ENCODE results near the gene PNMA8C. TPM values are rescaled to one million over a fixed set of nuclear protein-coding genes. Genes with fewer than 3 reads are reported as not detected.
"Not testable (repeated sequence)": the region's sequence is repeated elsewhere in the genome, so short reads cannot be mapped to it uniquely, and the experiment has no call there.

Gene PNMA8C
- total RNA-seq, 1 experiment from 2014 or later = not detected

DNA sequence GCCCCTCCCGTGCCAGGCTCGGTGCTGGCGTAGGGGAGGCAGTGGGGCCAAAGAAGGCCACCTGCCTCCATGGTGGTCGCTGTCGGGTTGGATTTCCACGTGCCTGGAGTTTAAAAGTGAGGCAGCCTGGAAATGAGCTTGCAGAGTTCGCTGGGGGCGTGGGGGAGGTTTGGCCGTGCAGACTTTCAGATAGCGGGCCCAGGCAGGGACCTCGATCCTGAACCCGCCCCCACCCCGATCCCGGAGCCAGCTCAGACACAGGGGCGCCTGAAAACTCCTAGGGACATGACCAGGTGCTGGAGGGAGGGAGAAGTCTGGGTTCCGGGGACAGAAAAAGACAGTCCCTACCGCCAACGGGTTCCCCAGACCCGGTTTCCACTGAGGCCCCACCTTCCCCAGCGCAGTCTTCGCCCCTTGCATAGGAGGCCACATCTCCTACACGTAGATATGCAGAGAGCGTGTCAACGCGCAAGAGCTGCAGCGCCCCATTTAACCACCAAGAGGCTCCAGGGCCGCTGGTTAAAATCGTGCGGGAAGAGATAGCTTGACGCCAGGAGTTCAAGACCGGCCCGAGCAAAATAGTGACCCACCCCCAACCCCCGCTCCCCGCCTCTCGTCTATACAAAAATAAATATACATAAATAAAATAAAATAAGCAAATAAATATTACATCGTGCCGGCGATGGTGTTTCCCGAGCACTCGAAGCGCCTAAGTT is 23.8 kb downstream of the PNMA8C start:
- no peaks in the 10 kb centered on the region for H3K9me3 ChIP-seq
- no peak overlapping the region for H3K4me3 ChIP-seq
- H3K36me3 ChIP-seq = no peaks in the 10 kb centered on the region
- H3K27me3 ChIP-seq = no peaks in the 10 kb centered on the region
- no peak for DNase-seq

DNA sequence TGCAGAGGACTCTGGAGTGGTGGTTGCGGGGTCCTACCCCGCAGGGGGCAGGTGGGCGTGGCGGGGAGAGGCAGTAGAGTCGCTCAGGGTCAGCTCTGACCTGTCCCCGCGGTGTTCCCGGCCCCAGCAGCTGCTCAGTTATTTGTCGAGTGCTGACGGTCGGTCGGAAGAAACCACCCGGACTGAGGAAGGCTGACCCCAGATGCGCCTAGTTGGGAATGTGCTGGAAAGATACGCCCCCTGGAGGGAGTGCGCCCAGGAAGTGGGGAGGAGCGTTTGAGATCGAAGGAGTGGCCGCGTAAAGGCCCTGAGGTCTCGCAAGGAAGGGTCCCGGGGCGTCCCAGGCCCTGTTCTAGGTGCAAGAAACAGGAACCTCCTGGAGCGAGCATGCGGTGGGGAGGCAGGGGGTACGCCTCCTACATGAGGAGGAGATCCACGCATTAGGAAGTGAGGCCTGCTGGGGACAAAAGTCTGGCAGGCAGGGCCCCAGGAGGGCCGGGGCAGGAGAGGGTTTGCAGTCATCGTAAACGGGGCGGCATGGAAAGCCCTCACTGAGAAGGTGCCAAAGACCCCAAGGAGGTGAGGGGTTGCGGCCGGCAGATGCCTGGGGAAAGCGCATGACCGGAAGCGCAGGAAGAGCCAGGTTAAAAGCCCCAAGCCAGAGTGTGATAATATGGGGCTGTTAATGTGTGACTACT is 24.5 kb downstream of the PNMA8C start:
- no peaks in the 10 kb centered on the region for H3K27me3 ChIP-seq
- DNase-seq = no peak
- no peaks in the 10 kb centered on the region for H3K36me3 ChIP-seq
- H3K4me3 ChIP-seq = no peak overlapping the region
- H3K9me3 ChIP-seq = no peaks in the 10 kb centered on the region

DNA sequence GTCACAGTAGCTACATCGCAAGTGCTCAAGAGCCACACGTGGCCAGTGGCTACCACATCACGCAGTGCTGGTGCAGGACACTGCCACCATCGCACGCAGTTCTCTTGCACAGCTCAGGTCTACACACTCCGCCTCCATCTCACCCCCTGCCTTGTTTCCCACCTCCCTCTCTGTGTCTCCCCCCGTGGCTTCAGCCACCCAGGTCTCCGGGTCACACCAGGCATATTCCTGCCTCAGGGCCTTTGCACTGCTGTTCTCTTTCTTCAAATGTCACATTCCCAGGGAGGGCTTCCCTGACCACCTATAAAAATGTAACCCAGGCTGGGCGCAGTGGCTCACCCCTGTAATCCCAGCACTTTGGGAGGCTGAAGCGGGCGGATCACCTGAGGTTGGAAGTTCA is 26.0 kb downstream of the PNMA8C start:
- no peaks in the 10 kb centered on the region for H3K9me3 ChIP-seq
- H3K4me3 ChIP-seq = no peak overlapping the region
- no peaks in the 10 kb centered on the region for H3K36me3 ChIP-seq
- DNase-seq = no peak
- H3K27me3 ChIP-seq = no peaks in the 10 kb centered on the region

DNA sequence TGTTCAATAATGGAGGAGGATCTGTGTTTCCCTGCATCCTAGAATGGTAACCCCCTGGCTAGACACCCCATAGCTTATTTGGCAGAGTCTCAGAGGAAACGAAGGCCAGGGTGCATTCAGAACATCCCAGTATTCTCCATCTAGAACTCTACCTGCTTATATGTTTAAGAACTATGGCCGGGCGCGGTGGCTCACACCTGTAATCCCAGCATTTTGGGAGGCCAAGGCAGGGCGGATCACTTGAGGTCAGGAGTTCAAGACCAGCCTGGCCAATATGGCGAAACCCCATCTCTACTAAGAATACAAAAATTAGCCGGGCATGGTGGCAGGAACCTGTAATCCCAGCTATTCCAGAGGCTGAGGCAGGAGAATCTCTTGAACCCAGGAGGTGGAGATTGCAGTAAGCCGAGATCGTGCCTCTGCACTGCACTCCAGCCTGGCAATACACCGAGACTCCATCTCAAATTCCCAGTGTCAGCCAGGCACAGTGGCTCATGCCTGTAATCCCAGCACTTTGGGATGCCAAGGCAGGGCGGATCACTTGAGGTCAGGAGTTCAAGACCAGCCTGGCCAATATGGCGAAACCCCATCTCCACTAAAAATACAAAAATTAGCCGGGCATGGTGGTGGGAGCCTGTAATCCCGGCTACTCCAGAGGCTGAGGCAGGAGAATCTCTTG is 30.8 kb downstream of the PNMA8C start:
- not testable (repeated sequence) for H3K27me3 ChIP-seq, H3K4me3 ChIP-seq, DNase-seq, H3K9me3 ChIP-seq, H3K36me3 ChIP-seq

DNA sequence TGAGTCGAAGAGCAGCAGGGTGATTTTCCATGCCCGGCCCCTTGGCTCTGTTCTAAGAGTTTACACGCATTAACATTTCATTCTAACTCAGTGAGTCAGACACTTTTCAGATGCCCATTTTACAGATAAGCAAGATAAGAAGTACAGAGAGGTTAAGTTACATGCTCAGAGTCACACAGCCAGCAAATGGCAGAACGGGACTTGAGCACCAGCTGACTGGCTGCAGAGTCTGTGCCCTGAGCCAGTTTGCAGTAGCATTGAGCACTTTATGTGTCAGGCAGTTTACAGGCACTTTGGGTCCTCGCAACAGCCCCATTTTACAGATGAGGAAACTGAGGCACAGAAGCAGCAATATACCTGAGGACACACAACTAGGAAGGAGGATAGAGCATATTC is 34.3 kb downstream of the PNMA8C start:
- H3K4me3 ChIP-seq = no peak overlapping the region
- H3K36me3 ChIP-seq = peaks cover 28% of the 10 kb centered on the region
- no peaks in the 10 kb centered on the region for H3K9me3 ChIP-seq
- no peak for DNase-seq
- no peaks in the 10 kb centered on the region for H3K27me3 ChIP-seq

DNA sequence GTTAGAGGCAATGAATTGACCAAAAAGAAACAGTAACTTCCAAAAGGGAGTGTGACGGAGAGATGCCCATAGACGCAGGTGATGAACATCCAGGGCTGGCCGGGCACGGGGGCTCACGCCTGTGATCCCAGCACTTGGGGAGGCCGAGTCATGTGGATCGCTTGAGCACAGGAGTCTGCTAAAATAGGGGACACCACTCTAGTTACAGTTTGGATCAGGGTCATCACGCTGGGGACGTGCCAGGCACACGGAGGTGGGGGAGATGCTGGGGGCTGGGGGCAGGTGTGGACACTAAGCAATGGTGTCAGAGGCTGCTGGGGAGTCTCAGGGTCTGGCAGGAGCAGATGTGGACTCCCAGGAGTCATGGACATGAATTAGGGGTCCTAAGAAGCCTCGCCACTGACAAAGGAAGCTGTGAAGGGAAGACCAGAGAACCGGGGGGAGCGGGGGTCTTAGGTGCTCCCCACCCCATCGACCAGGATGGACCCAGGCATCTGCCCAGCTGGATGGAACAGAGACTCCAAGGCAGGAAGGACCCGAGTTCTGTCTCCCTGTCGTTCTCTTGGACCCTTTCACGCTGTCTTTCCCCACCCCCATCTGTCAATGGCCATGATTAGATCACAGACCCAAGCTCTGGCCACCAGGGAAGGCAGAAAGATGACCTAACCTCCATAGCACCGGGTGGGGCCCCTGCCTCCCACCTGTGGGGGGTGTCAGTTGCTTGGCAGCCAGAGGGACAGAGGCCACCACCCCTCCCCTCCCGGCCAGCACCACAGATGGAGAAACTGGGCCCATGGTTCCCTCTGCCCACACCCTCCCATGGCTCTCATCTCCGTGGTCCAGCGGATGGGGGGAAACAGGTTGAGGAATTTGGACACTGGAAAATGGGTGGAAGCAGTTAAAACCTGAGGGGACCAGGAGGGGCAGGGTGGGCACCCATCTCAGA is 35.0 kb downstream of the PNMA8C start:
- peaks cover 35% of the 10 kb centered on the region for H3K36me3 ChIP-seq
- H3K27me3 ChIP-seq = no peaks in the 10 kb centered on the region
- DNase-seq = no peak
- no peak overlapping the region for H3K4me3 ChIP-seq
- no peaks in the 10 kb centered on the region for H3K9me3 ChIP-seq

DNA sequence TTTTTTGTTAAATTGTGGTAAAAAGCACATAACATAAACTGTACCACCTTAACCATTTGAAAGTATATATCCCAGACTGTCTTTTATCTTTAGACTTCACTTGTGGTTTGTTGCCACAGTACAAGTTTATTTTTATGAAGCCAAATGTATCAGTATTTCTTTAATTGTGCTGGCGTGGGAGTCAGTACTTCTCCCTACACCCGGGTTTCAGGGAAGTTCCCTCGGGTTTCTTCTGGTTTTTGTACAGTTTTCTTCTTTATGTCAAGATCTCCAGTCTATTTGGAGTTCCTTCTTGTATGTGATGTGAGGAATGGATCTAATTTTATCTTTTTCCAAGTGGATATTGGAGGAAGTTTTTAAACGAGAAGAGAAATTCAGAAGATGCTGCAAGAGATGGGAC is 35.9 kb downstream of the PNMA8C start:
- peaks cover 44% of the 10 kb centered on the region for H3K36me3 ChIP-seq
- no peak for DNase-seq
- H3K27me3 ChIP-seq = no peaks in the 10 kb centered on the region
- peaks cover 2% of the 10 kb centered on the region; the same call in 1 of the 2 replicates for H3K9me3 ChIP-seq
- H3K4me3 ChIP-seq = no peak overlapping the region

DNA sequence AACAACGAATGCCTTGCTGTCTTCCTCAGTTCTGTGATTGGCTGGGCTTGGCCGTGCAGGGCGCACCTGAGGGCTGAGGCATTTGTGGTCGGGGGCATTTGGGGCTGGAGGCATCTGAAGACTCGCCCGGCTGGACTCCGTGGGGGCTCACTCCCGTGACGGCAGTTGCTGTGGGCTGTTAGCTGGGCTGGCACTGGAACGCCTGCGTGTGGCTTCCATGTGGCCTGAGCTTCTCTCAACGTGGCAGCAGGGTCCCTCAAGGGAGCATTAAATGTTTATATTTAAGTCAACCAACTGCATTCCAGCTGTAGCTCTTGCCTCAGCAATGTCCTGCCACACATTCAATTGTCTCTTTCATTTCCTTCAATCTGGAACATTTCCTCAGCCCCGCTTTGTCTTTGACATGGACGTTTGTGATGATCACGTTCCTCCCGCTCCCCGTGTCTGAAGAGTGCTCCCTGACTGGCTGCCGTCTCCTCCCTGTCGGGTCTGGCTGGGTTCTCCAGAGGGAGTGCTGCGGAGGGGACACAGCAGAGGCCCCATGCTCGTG is 36.4 kb downstream of the PNMA8C start:
- H3K27me3 ChIP-seq = no peaks in the 10 kb centered on the region
- no peak for DNase-seq
- no peak overlapping the region for H3K4me3 ChIP-seq
- peaks cover 4% of the 10 kb centered on the region; the same call in 1 of the 2 replicates for H3K9me3 ChIP-seq
- peaks cover 49% of the 10 kb centered on the region for H3K36me3 ChIP-seq

DNA sequence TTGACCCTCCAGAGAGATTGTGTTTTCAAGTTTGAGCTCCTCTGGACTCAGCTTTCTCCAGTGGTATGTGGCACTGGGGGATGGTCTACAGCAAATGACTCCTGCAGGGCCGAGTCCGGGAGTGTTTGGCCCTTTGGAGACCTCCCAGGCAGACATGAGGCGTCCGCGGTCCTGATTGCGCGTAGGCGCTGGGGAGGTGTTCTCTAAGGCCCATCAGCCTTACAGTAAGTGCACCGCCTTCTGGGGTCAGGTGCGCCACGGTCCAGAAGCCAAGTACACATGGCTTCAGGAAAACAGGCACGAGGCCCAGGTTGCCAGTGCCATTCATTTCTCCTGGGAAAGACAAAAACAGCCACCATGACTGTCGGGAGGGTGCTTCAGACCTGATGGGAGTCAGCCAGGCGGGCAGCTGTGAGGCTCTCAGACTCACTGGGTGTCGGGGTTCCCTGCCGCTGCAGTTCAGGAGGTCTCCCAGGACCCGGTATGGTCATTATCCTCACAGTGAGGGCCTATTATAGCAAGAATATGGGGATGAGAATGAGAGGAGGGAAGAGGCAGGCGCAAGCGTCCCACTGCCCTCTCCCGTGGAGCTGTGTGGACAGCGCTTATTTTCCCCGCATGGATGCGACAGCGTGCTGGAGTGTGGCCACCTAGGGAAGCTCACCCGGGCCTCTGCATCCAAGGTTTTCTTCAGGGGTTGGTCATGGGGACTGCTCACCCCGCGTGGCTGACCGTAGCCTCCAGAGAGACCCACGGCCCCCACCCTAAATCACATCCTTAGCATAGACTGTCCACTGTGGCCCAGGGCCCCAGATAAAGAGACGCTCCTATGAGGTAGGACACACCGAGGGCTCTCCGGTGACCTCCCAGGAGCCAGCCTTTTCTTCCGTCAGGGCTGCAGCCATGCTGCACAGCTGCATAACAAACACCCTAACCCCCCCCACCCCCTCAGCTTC is 37.2 kb downstream of the PNMA8C start:
- Histone ChIP-seq H3K9me3 (peaks cover 4% of the 10 kb centered on the region; the same call in 1 of the 2 replicates), H3K36me3 (peaks cover 57% of the 10 kb centered on the region), H3K4me3 (no peak overlapping the region), H3K27me3 (no peaks in the 10 kb centered on the region)
- no peak for DNase-seq

DNA sequence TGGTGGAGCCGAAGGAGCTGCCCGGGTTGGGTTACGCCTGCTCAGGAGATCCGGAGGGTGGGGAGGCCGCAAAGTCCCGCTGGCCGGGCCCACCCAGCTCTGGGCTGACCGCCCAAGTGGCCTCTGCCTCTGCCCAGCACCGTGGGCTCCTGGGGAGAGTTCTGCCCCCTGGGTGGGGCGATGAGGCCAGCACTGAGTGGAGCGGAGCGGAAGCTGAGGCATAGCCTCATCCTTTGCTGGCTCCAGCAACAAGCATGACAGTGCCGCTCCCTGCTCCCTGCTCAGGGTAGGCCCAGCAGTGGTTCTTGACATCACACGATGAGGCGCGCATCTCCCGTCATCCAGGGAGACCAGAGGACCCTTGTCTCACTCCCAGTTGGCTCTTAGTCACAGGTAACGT is 37.9 kb downstream of the PNMA8C start:
- DNase-seq = no peak
- Histone ChIP-seq H3K27me3 (no peaks in the 10 kb centered on the region), H3K36me3 (peaks cover 61% of the 10 kb centered on the region), H3K4me3 (no peak overlapping the region), H3K9me3 (peaks cover 4% of the 10 kb centered on the region; the same call in 1 of the 2 replicates)

DNA sequence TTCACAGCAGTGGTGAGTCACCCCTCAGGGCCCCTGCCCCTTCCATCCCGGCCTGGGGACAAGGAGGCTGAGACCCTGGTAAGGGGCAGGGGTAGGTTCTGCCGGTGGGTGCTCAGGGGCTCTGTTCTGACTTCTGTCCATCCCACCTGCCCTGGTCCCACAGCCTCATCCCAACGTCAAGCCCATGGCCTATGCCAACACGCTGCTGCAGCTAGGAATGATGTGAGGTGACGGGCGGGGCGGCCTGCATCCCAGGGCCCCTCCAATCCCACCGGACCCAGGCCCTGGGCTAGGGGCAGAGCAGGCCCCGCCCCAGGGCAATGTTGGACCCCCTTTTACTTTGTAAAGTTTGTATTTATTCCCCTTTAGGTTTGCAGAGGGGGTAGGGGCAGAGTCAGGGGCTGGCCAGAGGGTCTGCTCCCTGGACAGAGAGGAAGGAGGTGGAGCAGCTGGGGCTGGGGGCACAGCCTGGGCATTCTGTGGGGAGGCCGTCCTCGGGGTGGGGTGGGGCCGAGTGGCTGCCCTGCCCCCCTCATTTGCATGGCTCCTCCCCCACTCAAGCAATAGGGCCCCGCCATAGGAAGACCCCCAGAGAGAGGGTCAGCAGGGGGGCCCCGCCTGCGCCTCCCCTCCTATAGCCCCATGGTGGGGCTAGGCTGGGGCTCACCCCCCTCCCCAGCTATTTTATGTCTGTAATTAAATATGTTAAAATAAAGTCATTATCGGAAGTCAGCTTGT is 38.4 kb downstream of the PNMA8C start:
- Histone ChIP-seq H3K9me3 (peaks cover 4% of the 10 kb centered on the region; the same call in 1 of the 2 replicates), H3K4me3 (no peak overlapping the region), H3K27me3 (no peaks in the 10 kb centered on the region), H3K36me3 (peaks cover 64% of the 10 kb centered on the region)
- DNase-seq = no peak

DNA sequence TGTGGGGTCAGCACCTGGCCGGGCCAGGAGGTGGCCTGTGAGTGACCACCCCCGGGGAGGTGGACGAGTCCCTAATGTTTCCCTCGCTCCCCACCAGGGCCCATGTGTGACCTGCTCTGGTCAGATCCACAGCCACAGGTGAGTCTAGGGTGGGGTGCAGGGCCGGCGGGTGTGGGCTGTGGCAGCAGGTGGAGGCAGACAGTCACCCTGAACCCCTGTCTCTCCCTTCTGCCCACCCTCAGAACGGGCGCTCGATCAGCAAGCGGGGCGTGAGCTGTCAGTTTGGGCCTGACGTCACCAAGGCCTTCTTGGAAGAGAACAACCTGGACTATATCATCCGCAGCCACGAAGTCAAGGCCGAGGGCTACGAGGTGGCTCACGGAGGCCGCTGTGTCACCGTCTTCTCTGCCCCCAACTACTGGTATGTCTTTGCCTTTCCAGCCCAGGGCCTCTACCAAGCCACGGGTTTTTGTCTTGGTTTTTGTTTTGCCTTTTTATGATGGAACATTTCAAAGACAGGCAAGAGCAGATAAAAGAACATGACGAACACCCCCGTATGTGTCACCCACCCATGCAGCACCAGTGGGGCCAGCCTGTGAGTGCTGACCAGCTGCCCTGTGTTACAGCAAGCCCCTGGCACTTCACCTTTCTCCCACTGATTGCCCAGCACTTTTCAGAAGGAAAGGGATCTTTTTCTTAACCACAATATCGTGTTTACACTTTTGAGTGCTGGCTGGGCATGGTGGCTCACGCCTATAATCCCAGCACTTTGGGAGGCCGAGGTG is 40.2 kb downstream of the PNMA8C start:
- no peak for DNase-seq
- no peak overlapping the region for H3K4me3 ChIP-seq
- H3K27me3 ChIP-seq = no peaks in the 10 kb centered on the region
- H3K36me3 ChIP-seq = peaks cover 79% of the 10 kb centered on the region
- H3K9me3 ChIP-seq = peaks cover 4% of the 10 kb centered on the region; the same call in 1 of the 2 replicates

DNA sequence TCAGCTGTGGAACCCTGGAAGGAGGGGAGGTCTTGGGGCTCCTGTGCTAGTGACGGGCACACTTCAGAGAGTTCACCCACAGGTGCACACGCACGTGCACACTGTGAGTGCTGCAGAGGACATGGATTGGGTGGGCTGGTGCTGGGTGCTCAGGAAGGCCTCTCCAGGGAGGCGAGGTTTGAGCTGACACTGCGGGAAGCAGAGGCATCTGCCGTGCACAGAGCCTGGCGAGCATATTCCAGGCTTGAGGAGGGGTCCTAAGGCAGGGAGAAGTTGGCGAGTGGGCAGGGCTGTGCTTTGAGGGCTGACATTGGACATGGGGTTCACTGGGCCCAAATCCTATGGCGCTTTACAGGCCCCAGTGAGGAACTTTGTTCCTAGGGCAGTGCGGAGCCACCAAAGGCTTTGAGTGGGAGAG is 41.0 kb downstream of the PNMA8C start:
- no peaks in the 10 kb centered on the region for H3K27me3 ChIP-seq
- H3K4me3 ChIP-seq = no peak overlapping the region
- H3K9me3 ChIP-seq = peaks cover 4% of the 10 kb centered on the region; the same call in 1 of the 2 replicates
- no peak for DNase-seq
- H3K36me3 ChIP-seq = peaks cover 84% of the 10 kb centered on the region

All from MG63 (cell line).